Neuronal stem cell (in vitro differentiated cells): ENCODE results near the gene ARAP3.

Experiments used
- DNase-seq: peaks from one replicate; pipeline ENCODE4 v3.0.0-alpha.2; 2013; ENCODE audit warnings: low spot score
- H2AFZ ChIP-seq: one replicate; pipeline ENCODE4 v1.6.1; 2013; ENCODE audit warnings: mild to moderate bottlenecking, low read length, inconsistent platforms
- H2AK5ac ChIP-seq: 2 replicates; pipeline ENCODE4 v1.6.1; 2013; ENCODE audit warnings: low read depth, mild to moderate bottlenecking, inconsistent platforms, low read length, moderate library complexity, mixed read lengths
- H2BK120ac ChIP-seq: 2 replicates; pipeline ENCODE4 v1.6.1; 2013; ENCODE audit warnings: low read depth, mild to moderate bottlenecking, inconsistent platforms, low read length, moderate library complexity, mixed read lengths
- H2BK12ac ChIP-seq: one replicate; pipeline ENCODE4 v1.6.1; 2013; ENCODE audit warnings: low read length, inconsistent platforms
- H2BK15ac ChIP-seq: 2 replicates; pipeline ENCODE4 v1.6.1; 2013; ENCODE audit warnings: mild to moderate bottlenecking, low read length, inconsistent platforms, mixed read lengths
- H2BK5ac ChIP-seq: one replicate; pipeline ENCODE4 v1.6.1; 2013; ENCODE audit warnings: inconsistent platforms, mild to moderate bottlenecking, low read length, moderate library complexity
- H3K14ac ChIP-seq: one replicate; pipeline ENCODE4 v1.6.1; 2013; ENCODE audit warnings: low read length, inconsistent platforms
- H3K18ac ChIP-seq: 2 replicates; pipeline ENCODE4 v1.6.1; 2013; ENCODE audit warnings: low read length, inconsistent platforms
- H3K23ac ChIP-seq: 2 replicates; pipeline ENCODE4 v1.6.1; 2013; ENCODE audit warnings: low read depth, mild to moderate bottlenecking, mixed read lengths, low read length, inconsistent platforms; ENCODE audit not compliant: poor library complexity
- H3K27ac ChIP-seq: replicated peaks from 3 replicates; pipeline ENCODE4 v1.5.1; 2013; ENCODE audit warnings: low read length, inconsistent platforms
- H3K27me3 ChIP-seq, 3 experiments: 2 replicates each; pipeline ENCODE4 v1.6.1; 2013; ENCODE audit warnings: low read length in 3 of 3, mild to moderate bottlenecking in 2 of 3, inconsistent platforms in 1 of 3, low read depth in 1 of 3, mixed read lengths in 1 of 3, moderate library complexity in 1 of 3; ENCODE audit not compliant: control insufficient read depth in 3 of 3, insufficient read depth in 3 of 3
- H3K36me3 ChIP-seq, 2 donors: replicated peaks in 1 of 2; 2 replicates each; pipeline ENCODE4 v1.6.1; 2013; ENCODE audit warnings: low read length in 2 of 2; ENCODE audit not compliant: control insufficient read depth in 2 of 2, insufficient read depth in 2 of 2
- H3K4ac ChIP-seq: 2 replicates; pipeline ENCODE4 v1.6.1; 2013; ENCODE audit warnings: inconsistent platforms, mild to moderate bottlenecking, low read length, moderate library complexity
- H3K4me1 ChIP-seq, 2 donors: 1 replicate in 1 of 2; 2 replicates in 1 of 2; pipeline ENCODE4 v1.6.1; 2013; ENCODE audit warnings: low read length in 2 of 2, low read depth in 1 of 2; ENCODE audit not compliant: control insufficient read depth in 2 of 2, insufficient read depth in 1 of 2
- H3K4me2 ChIP-seq: one replicate; pipeline ENCODE4 v1.6.1; 2013; ENCODE audit warnings: mild to moderate bottlenecking, low read length, inconsistent platforms; ENCODE audit not compliant: insufficient read depth, poor library complexity, severe bottlenecking
- H3K4me3 ChIP-seq, 2 donors: 2 replicates each; pipeline ENCODE4 v1.5.1; 2013; ENCODE audit warnings: low read length in 2 of 2, mild to moderate bottlenecking in 2 of 2, inconsistent platforms in 1 of 2, moderate library complexity in 1 of 2
- H3K79me1 ChIP-seq: one replicate; pipeline ENCODE4 v1.6.1; 2013; ENCODE audit warnings: low read depth, mild to moderate bottlenecking, inconsistent platforms, low read length, moderate library complexity
- H3K9ac ChIP-seq: one replicate; pipeline ENCODE4 v1.6.1; 2013; ENCODE audit warnings: mild to moderate bottlenecking, low read depth, low read length, inconsistent platforms; ENCODE audit not compliant: poor library complexity
- H3K9me3 ChIP-seq, 2 donors: replicated peaks in 1 of 2; 2 replicates each; pipeline versions ENCODE3 to v1.6.1; 2013; ENCODE audit warnings: low read length in 2 of 2, mild to moderate bottlenecking in 2 of 2, inconsistent platforms in 1 of 2, low read depth in 1 of 2, mixed read lengths in 1 of 2, moderate library complexity in 1 of 2; ENCODE audit not compliant: control insufficient read depth in 2 of 2, insufficient read depth in 1 of 2
- H4K8ac ChIP-seq: one replicate; pipeline ENCODE4 v1.6.1; 2013; ENCODE audit warnings: low read depth, mild to moderate bottlenecking, inconsistent platforms, low read length, moderate library complexity
- H4K91ac ChIP-seq: one replicate; pipeline ENCODE4 v1.6.1; 2013; ENCODE audit warnings: low read length, low read depth, mild to moderate bottlenecking, inconsistent platforms; ENCODE audit not compliant: poor library complexity
- WGBS, 2 donors: extraction: QIAGEN DNeasy Blood & Tissue Kit; methylation state at CpG; one replicate each; pipeline ENCODE4 v1.1.7; 2013; ENCODE audit warnings: missing lambda C conversion rate in 2 of 2, mixed read lengths in 1 of 2; ENCODE audit not compliant: insufficient read length in 2 of 2, insufficient replicate concordance in 1 of 2; ENCODE audit errors: extremely low coverage in 2 of 2; 5-methylcytosine and 5-hydroxymethylcytosine counted together

The ARAP3 gene

GRCh38 chr5:141640051-141640415 is 42.0 kb downstream of the ARAP3 start:
- peaks cover 0 to 11% (median 4%) of the 10 kb centered on the region in 3 experiments for H3K27me3 ChIP-seq
- H2BK15ac ChIP-seq, result no peak overlapping the region
- H3K4me3 ChIP-seq, result no peak overlapping the region
- no peaks in the 10 kb centered on the region for H3K9me3 ChIP-seq
- no peak overlapping the region for H3K9ac ChIP-seq
- no peak overlapping the region for H4K91ac ChIP-seq
- peaks cover 10 to 11% of the 10 kb centered on the region in 2 donors for H3K4me1 ChIP-seq
- H3K4ac ChIP-seq, result no peak overlapping the region
- no peak overlapping the region for H2AFZ ChIP-seq
- H3K23ac ChIP-seq, result no peak overlapping the region
- H2AK5ac ChIP-seq, result no peak overlapping the region
- no peak overlapping the region for H3K14ac ChIP-seq
- H2BK120ac ChIP-seq, result no peak overlapping the region
- H2BK12ac ChIP-seq, result no peak overlapping the region
- no peak overlapping the region for H2BK5ac ChIP-seq
- H3K79me1 ChIP-seq, result peaks cover 6% of the 10 kb centered on the region
- H3K27ac ChIP-seq, result no peak overlapping the region
- WGBS, 2 donors, result no CpG with 5 or more reads among the region's 3 CpGs
- no peak for DNase-seq
- H4K8ac ChIP-seq, result no peak overlapping the region
- H3K18ac ChIP-seq, result no peak overlapping the region
- H3K36me3 ChIP-seq, result peaks cover 0 to 30% of the 10 kb centered on the region in 2 donors
- no peak overlapping the region for H3K4me2 ChIP-seq

GRCh38 chr5:141639357-141640050 is 42.5 kb downstream of the ARAP3 start:
- Histone ChIP-seq H3K4me3 (no peak overlapping the region), H3K9me3 (peaks cover 0 to 2% of the 10 kb centered on the region in 2 donors), H3K4me2 (no peak overlapping the region), H2BK5ac (no peak overlapping the region), H2AFZ (no peak overlapping the region), H3K27ac (no peak overlapping the region), H3K4ac (no peak overlapping the region), H3K27me3 (peaks cover 0 to 11% (median 4%) of the 10 kb centered on the region in 3 experiments), H3K9ac (no peak overlapping the region), H2BK12ac (no peak overlapping the region), H4K8ac (no peak overlapping the region), H3K18ac (no peak overlapping the region), H2BK120ac (no peak overlapping the region), H3K14ac (no peak overlapping the region), H4K91ac (no peak overlapping the region), H2AK5ac (no peak overlapping the region), H3K79me1 (peaks cover 6% of the 10 kb centered on the region), H3K36me3 (peaks cover 3 to 33% of the 10 kb centered on the region in 2 donors), H2BK15ac (no peak overlapping the region), H3K23ac (no peak overlapping the region), H3K4me1 (peaks cover 12 to 16% of the 10 kb centered on the region in 2 donors)
- no peak for DNase-seq
- WGBS, 2 donors, result no CpG with 5 or more reads among the region's 12 CpGs

GRCh38 chr5:141638771-141639170 is 43.3 kb downstream of the ARAP3 start:
- no peak overlapping the region for H4K8ac ChIP-seq
- no peak overlapping the region for H2BK15ac ChIP-seq
- peaks cover 3 to 40% of the 10 kb centered on the region in 2 donors for H3K36me3 ChIP-seq
- H3K9ac ChIP-seq, result no peak overlapping the region
- no peak overlapping the region for H2AK5ac ChIP-seq
- H3K79me1 ChIP-seq, result peaks cover 6% of the 10 kb centered on the region
- DNase-seq, result no peak
- H4K91ac ChIP-seq, result no peak overlapping the region
- H3K4me2 ChIP-seq, result no peak overlapping the region
- no peak overlapping the region for H3K27ac ChIP-seq
- H3K23ac ChIP-seq, result no peak overlapping the region
- H2BK12ac ChIP-seq, result no peak overlapping the region
- peaks cover 0 to 2% of the 10 kb centered on the region in 2 donors for H3K9me3 ChIP-seq
- peaks cover 0 to 11% (median 4%) of the 10 kb centered on the region in 3 experiments for H3K27me3 ChIP-seq
- H2BK5ac ChIP-seq, result no peak overlapping the region
- H3K4ac ChIP-seq, result no peak overlapping the region
- H2BK120ac ChIP-seq, result no peak overlapping the region
- peaks cover 12 to 16% of the 10 kb centered on the region in 2 donors for H3K4me1 ChIP-seq
- no peak overlapping the region for H3K14ac ChIP-seq
- H3K4me3 ChIP-seq, result peak overlapping the region in 1 of 2 donors; percentile 31
- no CpG with 5 or more reads among the region's 2 CpGs for WGBS, 2 donors
- no peak overlapping the region for H2AFZ ChIP-seq
- H3K18ac ChIP-seq, result no peak overlapping the region

- no peak overlapping the region for H3K4ac ChIP-seq
- H4K8ac ChIP-seq, result no peak overlapping the region
- H3K14ac ChIP-seq, result no peak overlapping the region
- H2AK5ac ChIP-seq, result no peak overlapping the region
- H2BK5ac ChIP-seq, result no peak overlapping the region
- H4K91ac ChIP-seq, result no peak overlapping the region
- H3K79me1 ChIP-seq, result peaks cover 6% of the 10 kb centered on the region
- peaks cover 12 to 16% of the 10 kb centered on the region in 2 donors for H3K4me1 ChIP-seq
- peak overlapping the region; percentile 24 for H2BK15ac ChIP-seq
- peak overlapping the region; percentile 65 for H3K18ac ChIP-seq
- H3K27me3 ChIP-seq, result peaks cover 0 to 11% (median 4%) of the 10 kb centered on the region in 3 experiments
- H2BK12ac ChIP-seq, result no peak overlapping the region
- H3K23ac ChIP-seq, result peak overlapping the region; percentile 70
- peak overlapping the region; percentile 98 to 100 for H3K4me3 ChIP-seq
- peak; percentile 72 for DNase-seq
- no peak overlapping the region for H3K27ac ChIP-seq
- WGBS, 2 donors, result no CpG with 5 or more reads among the region's 40 CpGs
- H2BK120ac ChIP-seq, result no peak overlapping the region
- H3K4me2 ChIP-seq, result peak overlapping the region; percentile 93
- peak overlapping the region; percentile 65 for H3K9ac ChIP-seq
- H3K9me3 ChIP-seq, result peaks cover 0 to 2% of the 10 kb centered on the region in 2 donors
- H3K36me3 ChIP-seq, result peaks cover 3 to 45% of the 10 kb centered on the region in 2 donors
- peak overlapping the region; percentile 100 for H2AFZ ChIP-seq
Measured at GRCh38 chr5:141637767-141638419, 44.1 kb downstream of the ARAP3 start.
